ENCODE data around the gene MYO1A. TPM values are rescaled to one million over a fixed set of nuclear protein-coding genes. Genes with fewer than 3 reads are reported as not detected.
"Not testable (repeated sequence)": the region's sequence is repeated elsewhere in the genome, so short reads cannot be mapped to it uniquely, and the experiment has no call there.

MYO1A gene
- total RNA-seq, 2 experiments from 2014 or later = 1.4 to 2.9 TPM

DNA sequence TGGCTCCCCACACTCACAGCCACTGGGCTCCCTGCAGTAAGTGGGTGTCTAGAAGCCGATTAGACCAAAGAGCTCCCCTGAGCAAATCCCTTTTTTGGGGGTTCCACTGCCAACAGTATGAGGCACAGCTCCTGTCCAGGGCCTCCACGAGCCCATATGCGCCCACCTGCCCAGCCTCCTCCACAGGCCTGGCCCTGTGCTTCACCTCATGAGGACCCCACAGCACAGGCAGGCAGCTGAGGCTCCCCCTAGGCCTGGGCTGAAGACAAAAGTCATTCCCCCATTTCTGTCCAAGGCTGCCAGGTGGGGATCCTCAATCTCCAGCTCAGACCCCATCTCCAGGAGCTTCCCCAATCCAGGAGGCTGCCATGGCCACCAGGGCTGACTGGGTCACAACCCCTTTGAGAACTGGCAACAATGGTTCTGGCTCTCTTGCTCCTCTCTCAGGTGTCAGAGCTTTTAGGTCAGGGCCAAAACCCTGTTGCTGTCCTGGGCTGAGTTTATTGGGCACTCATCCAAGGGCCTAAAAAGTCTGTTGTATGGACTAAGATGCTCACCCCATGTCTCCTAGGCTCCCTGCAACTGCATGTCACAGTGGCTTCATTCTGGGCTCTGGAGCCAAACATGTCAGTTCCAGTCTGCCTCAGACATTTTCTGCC lies 67.2 kb downstream of the MYO1A start:
- H3K27me3 Mint-ChIP-seq; H3K9me3 Mint-ChIP-seq; DNase-seq; POLR2A ChIA-PET; H3K36me3 Mint-ChIP-seq (ENCODE audit: low read depth); H3K27ac Mint-ChIP-seq; H3K4me3 Mint-ChIP-seq; H3K4me1 Mint-ChIP-seq; CTCF ChIA-PET: not testable (repeated sequence)

DNA sequence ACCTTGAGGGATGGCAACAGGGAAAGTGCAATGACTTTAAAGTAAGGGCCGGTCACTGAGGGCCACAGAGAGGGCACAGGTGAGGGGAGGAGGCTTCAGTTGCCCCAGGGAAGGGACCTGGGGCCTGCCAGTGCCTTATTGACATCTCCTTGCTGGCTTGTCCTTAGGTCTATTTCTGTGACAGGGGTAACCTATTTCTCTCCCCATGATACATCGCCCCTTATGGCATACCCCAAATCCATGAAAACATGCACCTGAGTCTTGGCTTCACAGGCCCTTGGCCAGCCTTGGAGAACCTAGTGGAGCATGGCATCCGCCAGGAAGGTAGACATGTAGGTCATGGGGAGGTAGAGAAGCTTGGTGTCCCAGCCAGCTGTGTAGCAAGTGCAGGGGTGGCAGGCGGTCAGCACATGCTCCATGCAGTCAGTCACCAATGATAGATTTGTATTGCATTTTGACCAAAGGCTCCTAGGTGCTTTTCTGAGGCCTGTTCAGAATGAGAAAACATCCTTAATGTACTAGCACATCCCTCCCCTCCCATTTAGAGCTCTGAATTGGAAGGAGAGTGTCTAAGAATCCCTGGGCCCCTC lies 68.9 kb downstream of the MYO1A start:
- Mint-ChIP-seq H3K9me3 (no peaks in the 10 kb centered on the region), H3K4me1 (no peaks in the 10 kb centered on the region), H3K36me3 (ENCODE audit: low read depth) (no peaks in the 10 kb centered on the region), H3K27ac (no peak overlapping the region), H3K4me3 (no peak overlapping the region), H3K27me3 (no peaks in the 10 kb centered on the region)
- POLR2A ChIA-PET = no interaction called here
- CTCF ChIA-PET = no interaction called here
- DNase-seq = no peak

DNA sequence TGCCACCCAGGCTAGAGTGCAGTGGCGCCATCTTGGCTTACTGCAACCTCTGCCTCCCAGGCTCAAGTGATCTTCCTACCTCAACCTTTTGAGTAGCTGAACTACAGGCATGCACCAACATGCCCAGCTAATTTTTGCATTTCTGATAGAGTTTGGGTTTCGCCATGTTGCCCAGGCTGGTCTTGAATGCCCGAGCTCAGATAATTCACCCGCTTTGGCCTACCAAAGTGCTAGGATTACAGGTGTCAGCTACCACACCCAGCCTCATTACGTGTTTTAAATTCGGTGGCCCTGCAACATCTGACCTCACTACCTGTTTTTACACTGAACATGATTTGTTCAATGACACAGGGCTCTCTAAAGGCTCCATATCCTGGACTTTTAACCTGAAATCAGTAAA lies 69.7 kb downstream of the MYO1A start:
- Mint-ChIP-seq H3K9me3 (no peaks in the 10 kb centered on the region), H3K27ac (no peak overlapping the region), H3K4me1 (no peaks in the 10 kb centered on the region), H3K36me3 (ENCODE audit: low read depth) (no peaks in the 10 kb centered on the region), H3K27me3 (no peaks in the 10 kb centered on the region), H3K4me3 (no peak overlapping the region)
- DNase-seq = no peak
- ChIA-PET POLR2A (no interaction called here), CTCF (interaction anchor here (0.5 kb wide), 1 partner anchor 232 kb away, joined by 3 read pairs; no protein-coding TSS in a partner anchor)

- Mint-ChIP-seq H3K27ac (no peak overlapping the region), H3K4me1 (no peaks in the 10 kb centered on the region), H3K4me3 (no peak overlapping the region), H3K36me3 (ENCODE audit: low read depth) (no peaks in the 10 kb centered on the region), H3K9me3 (no peaks in the 10 kb centered on the region), H3K27me3 (no peaks in the 10 kb centered on the region)
- POLR2A ChIA-PET = no interaction called here
- no peak for DNase-seq
- CTCF ChIA-PET = interaction anchor here (0.5 kb wide), 1 partner anchor 232 kb away, joined by 3 read pairs; no protein-coding TSS in a partner anchor
Observed at GRCh38 chr12:56979628-56980027, 70.3 kb downstream of the MYO1A start.

Other genes starting within 250 kb of the MYO1A start
- not detected for gene SDR9C7, start 115.7 kb downstream of the MYO1A start, total RNA-seq
- gene RDH16, start 92.5 kb downstream of the MYO1A start, total RNA-seq = under 1 TPM; 0.31 to 0.35 TPM
- gene ZBTB39, start 43.6 kb downstream of the MYO1A start, total RNA-seq = 1 to 10 TPM; 8.8 to 9.5 TPM
- gene TAC3, start 33.6 kb downstream of the MYO1A start, total RNA-seq = under 1 TPM in 1 of 2 experiments, not detected in 1; 0.25 TPM
- gene NEMP1, start 28.7 kb upstream of the MYO1A start, total RNA-seq = 10 to 100 TPM; 50.2 to 54.3 TPM
- 1 to 10 TPM; 5.5 to 6.8 TPM for gene NAB2, start 39.0 kb upstream of the MYO1A start, total RNA-seq
- 100 to 1,000 TPM; 239 to 242 TPM for gene STAT6, start 61.2 kb upstream of the MYO1A start, total RNA-seq
- gene LRP1, start 78.4 kb upstream of the MYO1A start, total RNA-seq = under 1 TPM; 0.94 TPM
- not detected for gene LRP1-AS, start 97.5 kb upstream of the MYO1A start, total RNA-seq
- under 1 TPM; 0.29 to 0.32 TPM for gene NXPH4, start 166.7 kb upstream of the MYO1A start, total RNA-seq
- gene SHMT2, start 179.6 kb upstream of the MYO1A start, total RNA-seq = 100 to 1,000 TPM; 137 to 141 TPM
- 1 to 10 TPM; 5.1 to 5.2 TPM for gene STAC3, start 201.1 kb upstream of the MYO1A start, total RNA-seq